ENCODE measurements around the gene C1QTNF12. TPM values are rescaled to one million over a fixed set of nuclear protein-coding genes. Genes with fewer than 3 reads are reported as not detected.

Gene C1QTNF12
- total and polyA plus RNA-seq, 2 donors (not counting 3 experiments of a cell fraction or from before 2014, with no cell fraction given), result 1.0 to 1.9 TPM

- Histone ChIP-seq H3K79me2 (ENCODE audit: control insufficient read depth, insufficient read depth, low read length) (peaks cover 63% of the 10 kb centered on the region), H3K27me3 (ENCODE audit: control insufficient read depth in 2 of 2, insufficient read depth in 2 of 2, low read length in 2 of 2) (no peaks in the 10 kb centered on the region), H3K27ac (ENCODE audit: insufficient read depth, low read depth, low read length) (peak within 1 kb of the TSS; percentile 39), H4K20me1 (replicated peaks; ENCODE audit: control insufficient read depth, extremely low read depth, insufficient read depth, low read length) (no peaks in the 10 kb centered on the region), H3K36me3 (ENCODE audit: control insufficient read depth in 2 of 2, extremely low read depth in 1 of 2, insufficient read depth in 2 of 2, low read length in 2 of 2) (peaks cover 6 to 11% of the 10 kb centered on the region in 2 experiments), H2AFZ (ENCODE audit: low read depth, low read length) (peak within 1 kb of the TSS; percentile 4), H3K9me1 (replicated peaks; ENCODE audit: control insufficient read depth, extremely low read depth, insufficient read depth, low read length) (no peaks in the 10 kb centered on the region), H3K4me1 (ENCODE audit: control insufficient read depth, extremely low read depth, insufficient read depth, low read length) (peaks cover 6% of the 10 kb centered on the region), H3K4me3 (replicated peaks in 1 of 3; ENCODE audit: insufficient read depth in 1 of 3, low read depth in 1 of 3, low read length in 3 of 3) (peak within 1 kb of the TSS; percentile 54 to 88 (median 80)), H3K9ac (replicated peaks; ENCODE audit: extremely low read depth, insufficient read depth, low read length) (peak within 1 kb of the TSS; percentile 69), H3K4me2 (ENCODE audit: insufficient read depth, low read length) (peak within 1 kb of the TSS; percentile 87), H3K9me3 (replicated peaks; ENCODE audit: control insufficient read depth, insufficient read depth, low read length) (no peaks in the 10 kb centered on the region)
- FAIRE-seq (peak; percentile 93), DNase-seq (ENCODE audit: low read depth, low spot score) (peak; percentile 97)
- CTCF ChIA-PET, result interaction anchor here (0.6 to 3.7 kb wide), 8 partner anchors 19 to 247 kb away, joined by 3 to 43 read pairs (median 5); no protein-coding TSS in a partner anchor
- POLR2A ChIA-PET, result interaction anchor here (0.8 to 1.1 kb wide), 2 partner anchors 40 to 113 kb away, joined by 3 read pairs; no protein-coding TSS in a partner anchor
- intact Hi-C loops (cut with micrococcal nuclease), result loop anchor here (1.0 to 2.0 kb wide), 5 partner anchors 19 to 198 kb away; partner anchors contain the start of gene PUSL1
- no TSS peak for BruUV-seq (replicated peaks)
- dilution Hi-C loops (cut with MboI; ENCODE audit: extremely low pct_ligation_motif_present, low sequenced_read_pairs), result no loop called here
- TF ChIP-seq MAX (IDR thresholded peaks at IDR 0.05; ENCODE audit: insufficient read depth, insufficient read length), result peak; percentile 85
- peak; percentile 94 for TF ChIP-seq POLR2A (IDR thresholded peaks at IDR 0.05; ENCODE audit: low read depth, low read length)
- TF ChIP-seq FOS (IDR thresholded peaks at IDR 0.05; ENCODE audit: borderline replicate concordance, insufficient read depth, low read length), result no peak
- TF ChIP-seq POLR2AphosphoS5 (IDR thresholded peaks at IDR 0.05; ENCODE audit: insufficient read depth, low read depth, low read length), result peak; percentile 82
These were observed 14.9 kb downstream of the C1QTNF12 start, which contains the start of gene SDF4 for GRCh38 chr1:1231400-1232207. SDF4 (minus strand) TSS chr1:1232001; CDS start chr1:1228772, 3,229 bp downstream.
